ENCODE data around the gene CIART. TPM values are rescaled to one million over a fixed set of nuclear protein-coding genes. Genes with fewer than 3 reads are reported as not detected.

Gene CIART
- total and polyA plus RNA-seq, 10 of the 15 experiments (the other 5 are each of a cell fraction or from before 2014, with no cell fraction given), result 0.44 to 1.4 (median 0.67) TPM

GRCh38 chr1:150262388-150263320 lies 19.7 kb upstream of the CIART start:
- no peak overlapping the region for H3K27ac ChIP-seq (ENCODE audit: control insufficient read depth, insufficient read depth)
- peaks cover 4 to 19% of the 10 kb centered on the region in 2 experiments for H3K36me3 ChIP-seq (ENCODE audit: control insufficient read depth in 2 of 2, insufficient read depth in 2 of 2, low read length in 1 of 2)
- no peaks in the 10 kb centered on the region; the same call in 1 of the 2 replicates for H3K4me1 ChIP-seq (ENCODE audit: control insufficient read depth, insufficient read depth, low read length)
- no TSS peak for BruUV-seq (replicated peaks)
- ChIA-PET CTCF (interaction anchor here (0.5 to 5.8 kb wide), 4 partner anchors 11 to 128 kb away, joined by 3 to 27 read pairs (median 4); partner anchors contain the start of gene CIART), SMC1A (ENCODE audit: uncharacterized antibody, unreplicated experiment) (interaction anchor here (0.7 to 1.5 kb wide), 3 partner anchors 10 to 16 kb away, joined by 3 to 6 read pairs (median 4); partner anchors contain the start of gene C1orf54), POLR2A (interaction anchor here (0.6 to 1.6 kb wide), 2 partner anchors 9 to 42 kb away, joined by 3 to 4 read pairs; no protein-coding TSS in a partner anchor), RAD21 (ENCODE audit: unreplicated experiment) (interaction anchor here (0.9 to 1.2 kb wide), 3 partner anchors 10 to 19 kb away, joined by 3 read pairs; partner anchors contain the start of gene C1orf54)
- 82% methylated on average over 6 of the region's 6 CpGs for WGBS (ENCODE audit: insufficient coverage, insufficient replicate concordance, low lambda C conversion rate, missing lambda C conversion rate)
- H3K4me2 ChIP-seq (ENCODE audit: control insufficient read depth, insufficient read depth), result no peak overlapping the region
- H3K9ac ChIP-seq (ENCODE audit: control insufficient read depth, insufficient read depth, low read length), result no peak overlapping the region
- FAIRE-seq (no peak), ATAC-seq (peak; percentile 51), DNase-seq (ENCODE audit: low read depth, low spot score) (no peak)
- no peak for TF ChIP-seq PAX8 (IDR thresholded peaks at IDR 0.05)
- no peak for TF ChIP-seq BCL11A (IDR thresholded peaks at IDR 0.05; ENCODE audit: low read depth, low read length)
- H3K79me2 ChIP-seq (ENCODE audit: control insufficient read depth, insufficient read depth, low read length), result peaks cover 13% of the 10 kb centered on the region
- in situ Hi-C loops (cut with MboI) (no loop called here), intact Hi-C loops (cut with micrococcal nuclease; ENCODE audit: unreplicated experiment) (no loop called here)
- no peaks in the 10 kb centered on the region; a peak in 1 of 4 replicates for H3K27me3 ChIP-seq (replicated peaks in 1 of 2; ENCODE audit: control insufficient read depth in 2 of 2, insufficient read depth in 2 of 2, low read length in 1 of 2)
- H2AFZ ChIP-seq (ENCODE audit: control insufficient read depth, low read depth, low read length), result no peak overlapping the region
- H3K9me3 ChIP-seq (replicated peaks; ENCODE audit: control insufficient read depth, insufficient read depth, low read length), result no peaks in the 10 kb centered on the region
- no peaks in the 10 kb centered on the region for H4K20me1 ChIP-seq (ENCODE audit: control insufficient read depth, insufficient read depth)
- H3K4me3 ChIP-seq, result no peak overlapping the region

- Histone ChIP-seq H3K36me3 (ENCODE audit: control insufficient read depth in 2 of 2, insufficient read depth in 2 of 2, low read length in 1 of 2) (peaks cover 4 to 19% of the 10 kb centered on the region in 2 experiments), H3K27me3 (replicated peaks in 1 of 2; ENCODE audit: control insufficient read depth in 2 of 2, insufficient read depth in 2 of 2, low read length in 1 of 2) (no peaks in the 10 kb centered on the region; a peak in 1 of 4 replicates), H4K20me1 (ENCODE audit: control insufficient read depth, insufficient read depth) (no peaks in the 10 kb centered on the region), H2AFZ (ENCODE audit: control insufficient read depth, low read depth, low read length) (no peak overlapping the region), H3K4me1 (ENCODE audit: control insufficient read depth, insufficient read depth, low read length) (no peaks in the 10 kb centered on the region; the same call in 1 of the 2 replicates), H3K79me2 (ENCODE audit: control insufficient read depth, insufficient read depth, low read length) (peaks cover 22% of the 10 kb centered on the region), H3K4me2 (ENCODE audit: control insufficient read depth, insufficient read depth) (no peak overlapping the region), H3K4me3 (no peak overlapping the region), H3K9me3 (replicated peaks; ENCODE audit: control insufficient read depth, insufficient read depth, low read length) (no peaks in the 10 kb centered on the region), H3K9ac (ENCODE audit: control insufficient read depth, insufficient read depth, low read length) (no peak overlapping the region), H3K27ac (ENCODE audit: control insufficient read depth, insufficient read depth) (no peak overlapping the region)
- SMC1A ChIA-PET (ENCODE audit: uncharacterized antibody, unreplicated experiment), result no interaction called here
- CTCF ChIA-PET, result interaction anchor here (0.5 to 5.8 kb wide), 2 partner anchors 17 to 129 kb away, joined by 3 to 27 read pairs; partner anchors contain the start of gene CIART
- POLR2A ChIA-PET, result interaction anchor here (1.6 kb wide), 1 partner anchor 8 kb away, joined by 4 read pairs; no protein-coding TSS in a partner anchor
- TF ChIP-seq POLR2A (IDR thresholded peaks at IDR 0.05; ENCODE audit: low read depth, low read length) (0 out of 2 replicates have a peak, but pooled peaks have one; percentile 13), POLR2AphosphoS2 (IDR thresholded peaks at IDR 0.05; ENCODE audit: low read depth, low read length) (no peak)
- no TSS peak for BruUV-seq (replicated peaks)
- intact Hi-C loops (cut with micrococcal nuclease; ENCODE audit: unreplicated experiment) (no loop called here), in situ Hi-C loops (cut with MboI) (no loop called here)
- no peak for FAIRE-seq
- no peak for ATAC-seq
- DNase-seq (ENCODE audit: low read depth, low spot score), result no peak
- RAD21 ChIA-PET (ENCODE audit: unreplicated experiment), result interaction anchor here (0.9 to 1.1 kb wide), 2 partner anchors 11 to 18 kb away, joined by 3 read pairs; no protein-coding TSS in a partner anchor
- 90% methylated on average over 5 of the region's 6 CpGs for WGBS (ENCODE audit: insufficient coverage, insufficient replicate concordance, low lambda C conversion rate, missing lambda C conversion rate)
Measured at GRCh38 chr1:150263549-150263948, 18.8 kb upstream of the CIART start.
